Thymus (tissue), 11 donors: ENCODE results near the gene CAST. TPM values are rescaled to one million over a fixed set of nuclear protein-coding genes. Genes with fewer than 3 reads are reported as not detected.

Experiments
- DNase-seq, 9 donors: peaks; one replicate each; pipeline ENCODE4 v3.0.0-alpha.2; 2013; ENCODE audit warnings: low spot score in 9 of 9, low read depth in 6 of 9, missing footprints in 1 of 9
- H3K27ac ChIP-seq, 2 donors: one replicate each; pipeline ENCODE4 v1.5.1; 2013; ENCODE audit warnings: control low read depth in 1 of 2, low read depth in 1 of 2, low read length in 1 of 2, mild to moderate bottlenecking in 1 of 2, moderate library complexity in 1 of 2
- H3K27me3 ChIP-seq, 2 donors: one replicate each; pipeline ENCODE4 v1.5.1; 2013; ENCODE audit warnings: low read length in 1 of 2; ENCODE audit not compliant: control insufficient read depth in 2 of 2, insufficient read depth in 1 of 2
- H3K36me3 ChIP-seq, 2 donors: one replicate each; pipeline ENCODE4 v1.5.1; 2013; ENCODE audit warnings: low read length in 1 of 2, mild to moderate bottlenecking in 1 of 2, moderate library complexity in 1 of 2; ENCODE audit not compliant: control insufficient read depth in 2 of 2, insufficient read depth in 2 of 2
- H3K4me1 ChIP-seq, 2 donors: one replicate each; pipeline ENCODE4 v1.5.1; 2013; ENCODE audit warnings: low read length in 2 of 2; ENCODE audit not compliant: control insufficient read depth in 2 of 2, insufficient read depth in 2 of 2
- H3K4me3 ChIP-seq, 2 donors: one replicate each; pipeline ENCODE4 v1.5.1; 2013; ENCODE audit warnings: low read length in 2 of 2, control low read depth in 1 of 2, mild to moderate bottlenecking in 1 of 2
- H3K9me3 ChIP-seq, 2 donors: one replicate each; pipeline ENCODE4 v1.5.1; 2013; ENCODE audit warnings: low read length in 1 of 2, mild to moderate bottlenecking in 1 of 2; ENCODE audit not compliant: control insufficient read depth in 2 of 2, insufficient read depth in 1 of 2
- WGBS: extraction: QIAGEN DNeasy Blood & Tissue Kit; methylation state at CpG from one replicate; pipeline ENCODE4 v1.1.7; 2013; 5-methylcytosine and 5-hydroxymethylcytosine counted together
- polyA plus RNA-seq: library from polyadenylated mRNA; stranded (reverse); fragments of 200-250 nt; gene quantifications from one replicate; pipeline ENCODE4 v1.2.3, GENCODE V29; 2013
- total RNA-seq: library from RNA; stranded (reverse); fragments of 120-200 nt; gene quantifications from one replicate; pipeline ENCODE4 v1.2.4, GENCODE V29; 2013
- donor health status: healthy.

Gene CAST
- total and polyA plus RNA-seq, 2 donors, result 31.4 to 74.6 TPM

DNA sequence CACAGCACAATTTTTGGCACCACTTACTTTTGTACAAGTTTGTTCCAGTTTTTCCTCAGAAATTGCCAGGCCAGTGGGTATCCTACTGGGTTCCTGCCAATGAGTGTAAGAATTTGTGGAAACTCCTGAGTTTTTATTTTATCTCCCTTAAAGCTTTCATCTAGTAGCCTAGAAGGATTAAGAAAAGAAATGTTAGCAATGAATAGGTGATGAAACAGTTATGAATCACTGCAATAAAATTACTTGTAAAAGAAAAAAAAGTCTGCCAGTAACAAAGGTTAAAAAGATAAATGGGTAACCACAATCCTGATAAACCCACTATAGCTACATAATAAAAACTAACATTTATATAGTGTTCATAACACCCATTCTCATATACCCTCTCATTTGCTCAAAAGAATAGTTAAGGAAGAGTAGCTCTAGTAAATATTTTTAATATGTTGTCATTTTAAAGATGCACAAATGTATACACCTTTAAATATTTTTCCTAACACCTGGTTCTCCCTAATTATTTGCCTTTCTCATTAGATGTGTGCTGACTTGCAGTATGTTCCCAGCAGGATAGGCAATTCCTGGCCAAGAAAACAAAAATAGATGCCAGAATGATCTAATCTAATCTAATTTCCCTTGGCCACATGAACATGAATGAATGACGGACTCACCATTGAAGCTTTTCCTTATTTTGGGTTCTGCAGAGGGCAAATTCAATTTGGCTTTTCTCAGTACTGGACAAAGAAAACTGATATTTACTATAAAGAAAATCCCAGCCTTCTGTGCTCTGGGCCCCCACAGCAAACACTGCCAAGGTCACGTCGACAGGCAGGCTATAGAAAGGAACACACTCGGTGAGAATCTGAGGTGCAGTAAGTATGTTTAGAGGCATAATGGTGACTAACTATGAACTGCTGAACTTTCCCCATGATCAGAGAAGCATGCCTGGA, 119.1 kb downstream of the CAST start:
- WGBS, result 97% methylated on average over 4 of the region's 4 CpGs
- no peak for DNase-seq
- no peaks in the 10 kb centered on the region for H3K9me3 ChIP-seq
- H3K27me3 ChIP-seq, result no peaks in the 10 kb centered on the region
- H3K4me1 ChIP-seq, result no peaks in the 10 kb centered on the region
- H3K36me3 ChIP-seq, result peaks cover 56 to 95% of the 10 kb centered on the region in 2 donors
- no peak overlapping the region for H3K4me3 ChIP-seq
- no peak overlapping the region for H3K27ac ChIP-seq

DNA sequence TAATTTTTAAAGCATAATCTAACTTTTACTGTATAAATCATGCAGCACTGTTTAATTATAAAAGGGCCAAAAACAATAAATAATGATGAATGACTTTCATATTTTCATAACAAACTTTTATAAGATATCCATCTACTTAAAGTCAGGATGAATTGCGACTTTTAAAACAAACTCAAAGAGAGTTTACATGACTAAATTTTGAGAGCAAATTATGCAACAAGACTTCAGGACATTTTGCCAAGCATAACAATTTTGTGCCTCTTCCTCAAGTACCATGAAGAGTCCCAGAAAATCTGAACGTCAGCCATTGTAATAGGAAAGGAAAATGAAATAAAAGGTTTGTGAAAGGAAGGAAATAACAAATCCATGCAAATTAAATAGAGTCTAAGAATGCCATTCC, 121.2 kb downstream of the CAST start:
- DNase-seq, result no peak
- no peaks in the 10 kb centered on the region for H3K4me1 ChIP-seq
- no peaks in the 10 kb centered on the region for H3K9me3 ChIP-seq
- whole genome bisulfite sequencing, result 99% methylated on average over 2 of the region's 2 CpGs
- no peaks in the 10 kb centered on the region for H3K27me3 ChIP-seq
- no peak overlapping the region for H3K27ac ChIP-seq
- peaks cover 50 to 95% of the 10 kb centered on the region in 2 donors for H3K36me3 ChIP-seq
- H3K4me3 ChIP-seq, result no peak overlapping the region

- no peaks in the 10 kb centered on the region for H3K4me1 ChIP-seq
- no peak for DNase-seq
- H3K27ac ChIP-seq, result no peak overlapping the region
- H3K36me3 ChIP-seq, result peaks cover 48 to 95% of the 10 kb centered on the region in 2 donors
- H3K4me3 ChIP-seq, result no peak overlapping the region
- WGBS, result 91% methylated on average over 14 of the region's 14 CpGs
- H3K27me3 ChIP-seq, result no peaks in the 10 kb centered on the region
- no peaks in the 10 kb centered on the region for H3K9me3 ChIP-seq
These were observed 123.3 kb downstream of the CAST start for GRCh38 chr5:96785326-96786109.

DNA sequence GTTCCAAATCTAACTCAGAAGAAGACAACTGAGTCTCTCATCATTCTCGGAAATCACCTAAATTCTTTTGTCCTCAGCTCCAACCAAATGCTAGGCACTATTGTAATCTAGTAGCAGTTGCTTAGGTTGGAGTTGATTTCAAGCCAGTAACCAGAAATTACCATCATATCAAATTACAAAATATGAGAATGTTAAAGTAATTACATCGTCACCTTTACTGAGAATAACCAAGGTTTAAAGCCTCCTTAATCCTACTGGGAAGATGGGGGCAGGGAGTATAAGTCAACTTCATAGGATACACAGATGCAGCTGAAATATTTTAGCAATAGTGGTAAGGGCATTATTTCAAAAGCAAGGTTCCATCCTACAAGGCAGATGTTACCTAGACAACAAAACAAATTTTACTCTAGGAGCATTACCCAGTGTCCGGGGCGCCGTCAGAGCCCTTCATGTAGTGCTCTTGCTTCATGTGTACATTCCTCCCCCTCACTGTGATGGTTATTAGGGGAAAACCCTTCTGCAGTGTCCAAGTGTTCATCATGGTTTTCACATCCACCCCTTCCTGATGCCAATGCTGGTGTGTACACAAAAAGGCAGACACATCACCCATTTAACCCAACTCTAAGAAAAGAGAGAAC, 126.1 kb downstream of the CAST start:
- Histone ChIP-seq H3K27ac (no peak overlapping the region), H3K9me3 (no peaks in the 10 kb centered on the region), H3K4me3 (no peak overlapping the region), H3K27me3 (no peaks in the 10 kb centered on the region), H3K36me3 (peaks cover 45 to 92% of the 10 kb centered on the region in 2 donors), H3K4me1 (no peaks in the 10 kb centered on the region)
- WGBS, result 97% methylated on average over 5 of the region's 5 CpGs
- DNase-seq, result no peak

- H3K27me3 ChIP-seq, result no peaks in the 10 kb centered on the region
- H3K4me1 ChIP-seq, result no peaks in the 10 kb centered on the region
- H3K9me3 ChIP-seq, result no peaks in the 10 kb centered on the region
- DNase-seq, result no peak
- H3K4me3 ChIP-seq, result no peak overlapping the region
- no peak overlapping the region for H3K27ac ChIP-seq
- H3K36me3 ChIP-seq, result peaks cover 56 to 93% of the 10 kb centered on the region in 2 donors
These were observed 127.7 kb downstream of the CAST start for GRCh38 chr5:96789794-96790330.

DNA sequence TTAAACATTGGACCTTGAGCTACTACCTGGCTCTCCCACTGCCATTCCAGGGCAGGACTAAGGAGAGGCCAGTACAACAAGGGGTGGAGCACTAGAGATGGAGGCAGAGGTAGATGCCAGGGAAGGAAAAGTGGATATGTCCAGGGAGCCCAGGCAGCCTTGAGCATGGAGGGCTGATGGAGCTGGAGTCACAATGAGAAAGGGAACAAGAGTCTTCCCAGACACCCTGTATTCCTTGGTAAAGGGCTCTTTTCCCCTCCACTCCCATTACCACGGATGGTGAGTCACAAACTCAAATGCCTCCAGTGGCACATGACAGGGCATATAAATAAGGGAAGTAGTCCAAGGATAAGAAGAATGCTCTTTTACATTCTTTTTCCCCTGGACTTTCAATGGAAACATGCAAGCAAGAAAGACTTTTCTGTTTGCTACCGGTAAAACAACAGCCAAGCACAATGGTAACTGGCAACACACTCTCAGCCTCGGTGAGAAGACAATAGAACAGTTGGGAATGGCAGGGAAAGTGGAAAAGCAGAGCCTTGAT, 128.9 kb downstream of the CAST start:
- Histone ChIP-seq H3K9me3 (peaks cover 0 to under 1% of the 10 kb centered on the region in 2 donors), H3K4me1 (peaks cover 0 to 3% of the 10 kb centered on the region in 2 donors), H3K27ac (no peak overlapping the region), H3K27me3 (no peaks in the 10 kb centered on the region), H3K36me3 (peaks cover 57 to 93% of the 10 kb centered on the region in 2 donors), H3K4me3 (no peak overlapping the region)
- no peak for DNase-seq
- WGBS, result 95% methylated on average over 3 of the region's 3 CpGs

GRCh38 chr5:96794757-96795156, 132.6 kb downstream of the CAST start:
- Histone ChIP-seq H3K27me3 (no peaks in the 10 kb centered on the region), H3K36me3 (peaks cover 76 to 91% of the 10 kb centered on the region in 2 donors), H3K4me1 (peaks cover 0 to 3% of the 10 kb centered on the region in 2 donors), H3K9me3 (peaks cover 0 to 3% of the 10 kb centered on the region in 2 donors), H3K27ac (no peak overlapping the region), H3K4me3 (no peak overlapping the region)
- 80% methylated on average over 3 of the region's 3 CpGs for WGBS
- DNase-seq, result no peak

DNA sequence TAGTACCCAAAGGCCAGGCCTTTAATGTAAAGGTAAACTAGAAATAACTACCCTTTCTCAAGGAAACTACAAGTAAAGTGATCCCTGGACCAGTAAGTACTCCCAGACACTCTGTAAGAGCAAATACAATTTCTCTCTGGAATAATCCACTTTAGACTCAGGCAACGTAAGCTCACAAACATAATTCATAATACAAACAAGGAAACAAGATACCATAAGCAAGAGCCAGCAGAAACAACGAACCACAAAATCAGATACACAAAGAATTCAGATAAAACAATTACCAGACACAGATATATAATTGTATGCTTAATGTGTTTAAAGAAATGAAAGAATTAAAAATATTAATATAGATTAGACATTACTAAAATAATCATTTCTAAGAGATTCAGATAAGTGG, 133.4 kb downstream of the CAST start:
- 98% methylated on average over 2 of the region's 2 CpGs for WGBS
- no peak for DNase-seq
- Histone ChIP-seq H3K4me1 (peaks cover 0 to 3% of the 10 kb centered on the region in 2 donors), H3K36me3 (peaks cover 77 to 90% of the 10 kb centered on the region in 2 donors), H3K27me3 (no peaks in the 10 kb centered on the region), H3K27ac (no peak overlapping the region), H3K9me3 (peaks cover 0 to 3% of the 10 kb centered on the region in 2 donors), H3K4me3 (no peak overlapping the region)
